Measurements from ENCODE around the gene GANAB.

Gene GANAB

GRCh38 chr11:62599901-62600300 lies 46.5 kb downstream of the GANAB start:
- Histone ChIP-seq H3K4me2 (ENCODE audit: low read depth, low read length, poor library complexity, severe bottlenecking) (peak overlapping the region; percentile 95), H3K36me3 (ENCODE audit: insufficient read depth, low read length) (peaks cover 33% of the 10 kb centered on the region; the same call in 1 of the 2 replicates)

DNA sequence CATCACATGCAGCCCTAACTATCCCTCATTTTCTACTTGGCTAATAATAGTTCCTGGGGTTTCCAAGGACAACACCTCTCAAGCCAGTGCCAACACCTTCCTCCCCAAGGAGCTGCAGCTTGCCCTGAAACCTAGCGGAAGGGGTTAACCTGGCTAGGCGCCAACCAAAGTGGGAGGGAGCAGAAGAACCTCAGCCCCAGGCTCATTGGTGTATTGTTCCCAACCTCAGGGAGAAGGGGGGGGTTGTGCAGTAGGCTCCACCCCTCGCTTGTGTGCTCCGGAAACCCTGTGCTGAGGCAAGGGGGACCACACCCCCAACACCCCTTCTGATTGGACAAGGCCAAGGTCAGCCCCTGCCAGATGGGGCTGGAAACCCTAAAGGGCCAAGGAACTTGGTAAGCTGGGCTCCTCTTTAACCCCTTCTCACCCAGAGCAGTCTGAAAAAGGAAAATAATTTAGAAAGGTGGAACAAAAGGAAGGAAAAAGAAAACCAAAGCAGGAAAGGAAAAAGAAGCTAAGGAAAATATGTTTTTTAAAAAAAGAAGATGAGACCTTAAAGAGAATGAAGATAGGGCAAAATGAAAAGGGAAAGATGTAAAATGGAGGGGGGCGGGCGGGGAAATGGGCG lies 47.2 kb downstream of the GANAB start:
- peak overlapping the region; percentile 100 for H3K9ac ChIP-seq (ENCODE audit: low read depth, low read length, poor library complexity, severe bottlenecking)
- H3K27me3 ChIP-seq (ENCODE audit: insufficient read depth, low read length, poor library complexity, severe bottlenecking) = peaks cover 8% of the 10 kb centered on the region
- H3K9me2 ChIP-seq (replicated peaks; ENCODE audit: low read depth, low read length) = no peaks in the 10 kb centered on the region
- no peaks in the 10 kb centered on the region for H3K9me3 ChIP-seq (ENCODE audit: insufficient read depth, low read depth, low read length)
- H3K4me3 ChIP-seq (ENCODE audit: low read length, poor library complexity, severe bottlenecking) = peak overlapping the region; percentile 95
- peak overlapping the region; percentile 95 for H3K4me2 ChIP-seq (ENCODE audit: low read depth, low read length, poor library complexity, severe bottlenecking)
- TF ChIP-seq CTCF (conservative IDR thresholded peaks at IDR 0.05; ENCODE audit: low read length) = no peak
- no peak for TF ChIP-seq EZH2phosphoT487 (IDR thresholded peaks at IDR 0.05; ENCODE audit: borderline replicate concordance)
- H4K20me1 ChIP-seq (ENCODE audit: insufficient read depth, low read length, poor library complexity, severe bottlenecking) = peaks cover 32% of the 10 kb centered on the region
- H3K79me2 ChIP-seq (ENCODE audit: insufficient read depth, low read length) = peaks cover 60% of the 10 kb centered on the region
- H3K36me3 ChIP-seq (ENCODE audit: insufficient read depth, low read length) = peaks cover 40% of the 10 kb centered on the region; the same call in 1 of the 2 replicates
- no peaks in the 10 kb centered on the region for H3F3A ChIP-seq (ENCODE audit: low read depth)
- no peak overlapping the region for H2AFZ ChIP-seq (ENCODE audit: low read length)
- peaks cover 21% of the 10 kb centered on the region for H3K4me1 ChIP-seq (ENCODE audit: insufficient read depth, low read length, poor library complexity, severe bottlenecking)

More at GRCh38 chr11:62599901-62600300, 46.5 kb downstream of the GANAB start:
- peak overlapping the region; percentile 95 for H3K4me3 ChIP-seq (ENCODE audit: low read length, poor library complexity, severe bottlenecking)
- H3K4me1 ChIP-seq (ENCODE audit: insufficient read depth, low read length, poor library complexity, severe bottlenecking) = peaks cover 21% of the 10 kb centered on the region
- H3K9me2 ChIP-seq (replicated peaks; ENCODE audit: low read depth, low read length) = no peaks in the 10 kb centered on the region
- H3K27me3 ChIP-seq (ENCODE audit: insufficient read depth, low read length, poor library complexity, severe bottlenecking) = peaks cover 8% of the 10 kb centered on the region
- TF ChIP-seq EZH2phosphoT487 (IDR thresholded peaks at IDR 0.05; ENCODE audit: borderline replicate concordance) = no peak
- TF ChIP-seq CTCF (conservative IDR thresholded peaks at IDR 0.05; ENCODE audit: low read length) = no peak
- no peaks in the 10 kb centered on the region for H3F3A ChIP-seq (ENCODE audit: low read depth)
- no peaks in the 10 kb centered on the region for H3K9me3 ChIP-seq (ENCODE audit: insufficient read depth, low read depth, low read length)
- no peak overlapping the region for H2AFZ ChIP-seq (ENCODE audit: low read length)
- peaks cover 32% of the 10 kb centered on the region for H4K20me1 ChIP-seq (ENCODE audit: insufficient read depth, low read length, poor library complexity, severe bottlenecking)
- peak overlapping the region; percentile 100 for H3K9ac ChIP-seq (ENCODE audit: low read depth, low read length, poor library complexity, severe bottlenecking)
- peaks cover 60% of the 10 kb centered on the region for H3K79me2 ChIP-seq (ENCODE audit: insufficient read depth, low read length)

GRCh38 chr11:62595124-62595523 lies 51.3 kb downstream of the GANAB start:
- Histone ChIP-seq H3K9me2 (replicated peaks; ENCODE audit: low read depth, low read length) (no peaks in the 10 kb centered on the region), H3K9ac (ENCODE audit: low read depth, low read length, poor library complexity, severe bottlenecking) (no peak overlapping the region), H3F3A (ENCODE audit: low read depth) (peaks cover 12% of the 10 kb centered on the region), H3K27me3 (ENCODE audit: insufficient read depth, low read length, poor library complexity, severe bottlenecking) (no peaks in the 10 kb centered on the region), H3K79me2 (ENCODE audit: insufficient read depth, low read length) (peaks cover 63% of the 10 kb centered on the region), H4K20me1 (ENCODE audit: insufficient read depth, low read length, poor library complexity, severe bottlenecking) (peaks cover 41% of the 10 kb centered on the region), H3K4me3 (ENCODE audit: low read length, poor library complexity, severe bottlenecking) (no peak overlapping the region), H2AFZ (ENCODE audit: low read length) (no peak overlapping the region), H3K36me3 (ENCODE audit: insufficient read depth, low read length) (peaks cover 52% of the 10 kb centered on the region; the same call in 1 of the 2 replicates), H3K4me1 (ENCODE audit: insufficient read depth, low read length, poor library complexity, severe bottlenecking) (peaks cover 32% of the 10 kb centered on the region), H3K9me3 (ENCODE audit: insufficient read depth, low read depth, low read length) (no peaks in the 10 kb centered on the region), H3K4me2 (ENCODE audit: low read depth, low read length, poor library complexity, severe bottlenecking) (no peak overlapping the region)
- no peak for TF ChIP-seq EZH2phosphoT487 (IDR thresholded peaks at IDR 0.05; ENCODE audit: borderline replicate concordance)
- TF ChIP-seq CTCF (conservative IDR thresholded peaks at IDR 0.05; ENCODE audit: low read length) = no peak
